NCI-H1694 treated with DMSO at 0.1 percent for 48 hours (cell line): ENCODE measurements around the gene ASIC4.

Experiments
- DNase-seq: peaks from one replicate; lab custom pipeline; 2025; lab: John Stamatoyannopoulos, UW

The ASIC4 gene

GRCh38 chr2:219552382-219553167 is 38.3 kb downstream of the ASIC4 start:
- peak; percentile 46 for DNase-seq

GRCh38 chr2:219553168-219553417 is 38.8 kb downstream of the ASIC4 start:
- no peak for DNase-seq

GRCh38 chr2:219553463-219553963 is 39.2 kb downstream of the ASIC4 start:
- no peak for DNase-seq

GRCh38 chr2:219554350-219554749 is 40.1 kb downstream of the ASIC4 start:
- no peak for DNase-seq

GRCh38 chr2:219555956-219556355 is 41.7 kb downstream of the ASIC4 start:
- DNase-seq, result no peak

GRCh38 chr2:219556413-219556812 is 42.1 kb downstream of the ASIC4 start:
- DNase-seq, result no peak

- DNase-seq, result no peak
These were observed 43.0 kb downstream of the ASIC4 start for GRCh38 chr2:219557320-219557719.

- DNase-seq, result no peak
These were observed 43.8 kb downstream of the ASIC4 start for GRCh38 chr2:219557791-219558785.

- no peak for DNase-seq
These were observed 45.1 kb downstream of the ASIC4 start for GRCh38 chr2:219559156-219559915.

GRCh38 chr2:219560037-219560892 is 46.0 kb downstream of the ASIC4 start:
- no peak for DNase-seq

GRCh38 chr2:219560893-219561178 is 46.6 kb downstream of the ASIC4 start:
- DNase-seq, result no peak

- DNase-seq, result no peak
These were observed 47.1 kb downstream of the ASIC4 start for GRCh38 chr2:219561179-219562048.

- DNase-seq, result no peak
These were observed 48.1 kb downstream of the ASIC4 start for GRCh38 chr2:219562049-219563020.

- no peak for DNase-seq
These were observed 49.1 kb downstream of the ASIC4 start for GRCh38 chr2:219563271-219563928.

- DNase-seq, result no peak
These were observed 51.1 kb downstream of the ASIC4 start for GRCh38 chr2:219565130-219566080.

- no peak for DNase-seq
These were observed 52.4 kb downstream of the ASIC4 start for GRCh38 chr2:219566640-219567039.

GRCh38 chr2:219567131-219567530 is 52.8 kb downstream of the ASIC4 start:
- no peak for DNase-seq
